Kidney (tissue), 14 donors: ENCODE data around the gene CBFA2T3. TPM values are rescaled to one million over a fixed set of nuclear protein-coding genes. Genes with fewer than 3 reads are reported as not detected.

Experiments used
- DNase-seq, 5 donors: peaks; one replicate each; pipeline ENCODE4 v3.0.0-alpha.2; 2013 to 2020
- FAIRE-seq: peaks from 2 replicates; lab custom pipeline; 2012; peaks lifted over from hg19 to GRCh38; lab: Jason Lieb, UNC
- H3K27ac ChIP-seq, 2 donors: one replicate each; pipeline ENCODE4 v1.7.0; 2013; ENCODE audit warnings: low read depth in 2 of 2, low read length in 2 of 2, inconsistent platforms in 1 of 2
- H3K27me3 ChIP-seq: one replicate; pipeline ENCODE4 v1.7.1; 2013; ENCODE audit warnings: low read length, inconsistent platforms; ENCODE audit not compliant: control insufficient read depth, insufficient read depth
- H3K36me3 ChIP-seq, 3 donors: one replicate each; pipeline versions ENCODE4 v1.7.0 to v1.7.1; 2013; ENCODE audit warnings: low read length in 3 of 3, control low read depth in 1 of 3, inconsistent platforms in 1 of 3; ENCODE audit not compliant: insufficient read depth in 3 of 3, control insufficient read depth in 2 of 3
- H3K4me1 ChIP-seq, 3 donors: one replicate each; pipeline versions ENCODE4 v1.7.0 to v1.7.1; 2013; ENCODE audit warnings: low read length in 3 of 3, inconsistent platforms in 1 of 3, low read depth in 1 of 3; ENCODE audit not compliant: control insufficient read depth in 2 of 3, insufficient read depth in 2 of 3
- H3K4me3 ChIP-seq, 3 donors: one replicate each; pipeline versions ENCODE4 v1.7.0 to v1.8.1; 2013; ENCODE audit warnings: low read length in 3 of 3, control low read depth in 1 of 3, inconsistent platforms in 1 of 3
- H3K9ac ChIP-seq, 3 donors: one replicate each; pipeline versions ENCODE4 v1.7.0 to v1.7.1; 2013; ENCODE audit warnings: low read length in 3 of 3, control low read depth in 1 of 3, inconsistent platforms in 1 of 3
- H3K9me3 ChIP-seq, 3 donors: one replicate each; pipeline versions ENCODE4 v1.7.0 to v1.7.1; 2013; ENCODE audit warnings: low read length in 3 of 3, control low read depth in 1 of 3, inconsistent platforms in 1 of 3; ENCODE audit not compliant: control insufficient read depth in 2 of 3, insufficient read depth in 1 of 3
- intact Hi-C: fragments of 100-400 bp; cut with DNase I; formaldehyde crosslinking; loops from one replicate; pipeline ENCODE4 v1.11.1; 2022
- polyA plus RNA-seq: library from polyadenylated mRNA; stranded (reverse); fragments of 350-450 nt; fragmentation: Illumina TruSeq; extraction: RNeasy Lipid Tissue Mini Kit (QIAGEN cat#74804); gene quantifications from one replicate; pipeline ENCODE4 v1.2.3, GENCODE V29; 2014; ENCODE audit warnings: low read depth, low replicate concordance; ENCODE audit not compliant: insufficient read depth
- total RNA-seq: library from RNA; stranded (reverse); fragmentation: NEBNext Ultra II Directional; extraction: Animal tissue kit (Norgen Biotek cat#: 25700); gene quantifications from one replicate; pipeline ENCODE4 v1.2.1, GENCODE V29; 2021
- TF ChIP-seq, protein P1 (sequence below): IDR thresholded peaks from 3 replicates; pipeline ENCODE4 v1.5.1; 2012; ENCODE audit warnings: mild to moderate bottlenecking, moderate library complexity, borderline replicate concordance; ENCODE audit not compliant: insufficient read depth; ENCODE audit errors: extremely low read depth
- donor health status: control.
- donor health status: control.
- donor health status: control.
- donor health status: control.
- donor health status: control.
- donor health status: DM: yes; HTN: yes; CAD: no.
- donor health status: Normal renal cell carcinoma (clear cell type).

CBFA2T3 gene
- total and polyA plus RNA-seq, 2 donors from 2014 or later, result 0.75 to 8.0 TPM

DNA sequence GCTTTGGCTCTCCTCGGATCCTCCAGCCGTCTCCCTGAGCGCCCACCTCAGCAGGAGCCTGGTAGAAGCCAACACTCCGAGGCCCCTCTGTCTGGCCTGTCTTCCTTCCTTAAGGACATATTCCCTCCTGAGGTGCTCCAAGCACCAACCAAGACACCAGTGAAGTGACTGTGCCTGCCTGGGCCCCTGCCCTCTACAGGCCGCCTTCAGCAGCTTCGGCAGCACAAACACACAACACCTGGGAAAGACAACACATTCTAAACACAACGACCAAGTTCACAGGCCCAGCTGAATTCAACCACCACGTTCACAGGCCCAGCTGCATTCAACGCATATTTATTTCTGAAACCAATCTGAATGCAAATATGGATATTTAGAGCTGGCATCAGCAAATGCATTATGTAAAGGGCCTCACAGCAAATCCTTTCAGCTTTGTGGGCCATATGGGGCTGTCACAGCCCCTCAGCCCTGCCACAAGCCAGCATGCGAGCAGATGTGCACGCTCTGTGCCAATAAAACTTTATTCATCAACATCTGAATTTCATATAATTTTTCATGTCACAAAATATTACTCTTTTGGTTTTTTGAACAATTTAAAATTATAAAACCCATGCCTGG is 132.5 kb downstream of the CBFA2T3 start:
- H3K27ac ChIP-seq, result no peak overlapping the region
- no peak overlapping the region for H3K4me3 ChIP-seq
- intact Hi-C loops, result no loop called here
- peaks cover 0 to 12% (median 0%) of the 10 kb centered on the region in 3 donors for H3K36me3 ChIP-seq
- DNase-seq (no peak), FAIRE-seq (no peak)
- H3K4me1 ChIP-seq, result no peaks in the 10 kb centered on the region
- no peaks in the 10 kb centered on the region for H3K27me3 ChIP-seq
- TF ChIP-seq, protein P1, sequence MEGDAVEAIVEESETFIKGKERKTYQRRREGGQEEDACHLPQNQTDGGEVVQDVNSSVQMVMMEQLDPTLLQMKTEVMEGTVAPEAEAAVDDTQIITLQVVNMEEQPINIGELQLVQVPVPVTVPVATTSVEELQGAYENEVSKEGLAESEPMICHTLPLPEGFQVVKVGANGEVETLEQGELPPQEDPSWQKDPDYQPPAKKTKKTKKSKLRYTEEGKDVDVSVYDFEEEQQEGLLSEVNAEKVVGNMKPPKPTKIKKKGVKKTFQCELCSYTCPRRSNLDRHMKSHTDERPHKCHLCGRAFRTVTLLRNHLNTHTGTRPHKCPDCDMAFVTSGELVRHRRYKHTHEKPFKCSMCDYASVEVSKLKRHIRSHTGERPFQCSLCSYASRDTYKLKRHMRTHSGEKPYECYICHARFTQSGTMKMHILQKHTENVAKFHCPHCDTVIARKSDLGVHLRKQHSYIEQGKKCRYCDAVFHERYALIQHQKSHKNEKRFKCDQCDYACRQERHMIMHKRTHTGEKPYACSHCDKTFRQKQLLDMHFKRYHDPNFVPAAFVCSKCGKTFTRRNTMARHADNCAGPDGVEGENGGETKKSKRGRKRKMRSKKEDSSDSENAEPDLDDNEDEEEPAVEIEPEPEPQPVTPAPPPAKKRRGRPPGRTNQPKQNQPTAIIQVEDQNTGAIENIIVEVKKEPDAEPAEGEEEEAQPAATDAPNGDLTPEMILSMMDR, result no peak
- H3K9me3 ChIP-seq, result no peaks in the 10 kb centered on the region
- H3K9ac ChIP-seq, result no peak overlapping the region

DNA sequence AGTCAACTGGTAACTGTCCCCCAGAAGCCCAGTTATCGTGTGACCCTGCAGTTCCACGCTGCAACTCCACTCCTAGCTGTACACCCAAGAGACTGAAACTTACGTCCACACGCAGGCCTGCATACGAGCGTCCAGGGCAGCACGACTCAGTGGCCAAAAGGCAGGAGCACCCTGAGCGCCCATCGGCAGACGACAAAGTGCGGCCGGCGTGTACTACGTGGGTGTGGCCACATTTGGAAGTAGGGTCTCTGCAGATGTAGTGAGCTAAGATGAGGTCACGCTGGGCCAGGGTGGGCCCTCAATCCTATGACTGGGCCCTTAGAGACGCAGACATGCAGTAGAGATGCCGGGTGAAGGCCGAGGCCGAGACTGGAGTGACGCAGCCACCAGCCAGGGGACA is 133.8 kb downstream of the CBFA2T3 start:
- DNase-seq, result no peak
- TF ChIP-seq, protein P1, result no peak
- Histone ChIP-seq H3K4me1 (no peaks in the 10 kb centered on the region), H3K4me3 (no peak overlapping the region), H3K27ac (no peak overlapping the region), H3K9me3 (no peaks in the 10 kb centered on the region), H3K27me3 (no peaks in the 10 kb centered on the region), H3K36me3 (peaks cover 0 to 12% (median 0%) of the 10 kb centered on the region in 3 donors), H3K9ac (no peak overlapping the region)
- intact Hi-C loops, result no loop called here
- no peak for FAIRE-seq

DNA sequence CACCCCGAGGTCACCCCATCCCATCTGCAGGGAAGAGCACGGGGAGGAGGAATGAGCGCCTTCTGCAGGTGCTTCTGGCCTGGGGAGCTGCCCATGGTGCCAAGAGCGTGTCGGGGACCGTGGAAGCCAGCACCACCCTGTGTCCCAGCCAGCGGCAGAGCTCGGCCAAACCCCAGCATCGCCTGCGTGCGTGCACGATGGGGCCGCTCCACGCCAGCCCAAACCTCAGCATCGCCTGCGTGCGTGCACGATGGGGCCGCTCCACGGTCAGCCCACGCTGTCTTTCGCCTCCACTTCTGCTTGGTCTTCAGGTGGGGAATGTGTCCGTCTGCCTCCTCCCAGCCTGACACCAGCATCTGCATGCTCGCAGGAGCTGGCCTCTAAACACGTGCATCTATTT is 134.2 kb downstream of the CBFA2T3 start:
- H3K36me3 ChIP-seq, result peaks cover 0 to 12% (median 0%) of the 10 kb centered on the region in 3 donors
- no peak for DNase-seq

More for the DNA sequence above, 134.2 kb downstream of the CBFA2T3 start:
- H3K27me3 ChIP-seq, result no peaks in the 10 kb centered on the region
- H3K9me3 ChIP-seq, result no peaks in the 10 kb centered on the region
- no peak overlapping the region for H3K4me3 ChIP-seq
- H3K9ac ChIP-seq, result no peak overlapping the region
- FAIRE-seq, result no peak
- no peak overlapping the region for H3K27ac ChIP-seq
- H3K4me1 ChIP-seq, result no peaks in the 10 kb centered on the region
- intact Hi-C loops, result no loop called here
- TF ChIP-seq, protein P1, result no peak
